NCI-H2029 treated with DMSO at 0.1 percent for 48 hours (cell line): ENCODE results near the gene POMC.
A peak's percentile ranks its signal among the peaks of the same experiment; 100 is the strongest.
"Not testable (repeated sequence)": the region's sequence is repeated elsewhere in the genome, so short reads cannot be mapped to it uniquely, and the experiment has no call there.

ENCODE experiments used
- DNase-seq: peaks from one replicate; lab custom pipeline; 2025; lab: John Stamatoyannopoulos, UW

Gene POMC

DNA sequence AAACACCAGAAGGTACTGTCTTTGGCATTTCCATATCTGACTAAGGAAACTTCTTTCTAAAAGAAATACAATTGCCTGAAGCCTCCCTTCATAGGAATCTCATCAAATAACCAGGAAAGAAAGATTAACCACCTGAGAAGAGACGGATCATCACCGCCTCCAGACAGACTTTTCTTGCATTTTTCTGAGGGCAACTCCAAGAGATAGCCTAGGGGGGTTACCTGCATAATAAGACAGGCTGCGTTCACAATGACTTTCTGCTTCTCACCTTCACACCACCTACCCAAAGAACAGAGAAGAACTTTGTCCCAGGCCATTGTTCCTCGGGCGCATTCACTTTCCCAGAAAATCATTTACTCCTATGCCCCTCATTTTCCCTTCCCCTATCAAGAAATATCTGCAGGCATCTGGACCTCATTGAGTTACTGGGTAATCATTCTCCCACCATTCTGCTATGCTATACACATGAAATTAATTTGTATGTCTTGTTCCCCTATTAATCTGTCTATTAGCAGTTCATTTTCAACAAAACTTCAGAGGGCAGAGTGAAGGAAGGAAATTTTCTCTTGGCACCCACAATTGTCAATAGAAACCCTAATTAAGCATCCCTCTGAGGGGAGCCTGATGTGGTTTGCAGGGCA is 8.3 kb upstream of the POMC start:
- DNase-seq = no peak

DNA sequence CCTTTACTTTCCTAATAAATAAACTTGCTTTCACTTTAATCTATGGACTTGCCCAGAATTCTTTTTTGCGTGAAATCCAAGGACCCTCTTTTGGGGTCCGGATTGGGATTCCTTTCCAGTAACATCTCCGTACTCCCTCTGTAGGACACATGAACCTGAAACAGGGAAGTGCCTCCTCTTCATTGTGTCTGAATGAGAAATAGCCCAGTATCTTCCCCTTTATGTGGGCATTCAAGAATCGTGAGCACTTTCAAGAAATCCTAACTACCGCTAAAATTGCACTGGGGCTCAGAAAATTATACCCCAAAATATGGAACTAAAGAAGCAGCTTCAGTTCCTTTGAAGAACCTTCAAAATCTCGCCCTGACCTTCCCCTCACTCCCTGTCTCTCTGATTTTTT is 7.8 kb upstream of the POMC start:
- DNase-seq = no peak

DNA sequence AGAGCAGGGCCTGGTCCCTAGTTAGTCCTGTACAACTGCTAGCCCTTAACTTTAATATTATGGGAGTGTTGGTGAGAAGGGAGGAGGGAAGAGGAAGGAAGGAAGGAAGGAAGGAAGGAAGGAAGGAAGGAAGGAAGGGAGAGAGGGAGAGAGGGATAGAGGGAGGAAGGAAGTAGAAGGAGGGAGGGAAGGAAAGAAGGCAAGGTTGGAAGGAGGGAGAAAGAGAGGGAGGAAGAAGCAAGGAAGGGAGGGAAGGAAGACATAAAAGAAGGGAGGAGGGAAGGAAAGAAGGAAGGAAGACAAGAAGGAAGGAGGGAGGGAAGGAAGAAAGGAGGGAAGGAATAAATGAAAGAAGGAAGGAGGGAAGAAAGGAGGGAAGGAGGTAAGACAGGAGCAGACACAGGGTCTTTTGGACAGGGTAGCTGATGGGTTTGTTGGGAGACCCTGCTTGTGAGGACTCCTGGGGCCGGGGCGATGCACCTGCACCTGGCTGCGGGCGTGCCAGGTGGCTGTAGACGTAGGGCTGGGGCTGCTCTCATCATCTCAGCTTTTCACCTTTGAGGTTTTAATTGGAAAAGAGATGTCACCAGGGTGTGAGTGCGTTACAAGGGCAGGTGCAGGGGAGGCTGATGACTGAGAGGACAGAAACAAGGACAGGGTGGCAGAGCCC is 5.9 kb upstream of the POMC start:
- DNase-seq = no peak

DNA sequence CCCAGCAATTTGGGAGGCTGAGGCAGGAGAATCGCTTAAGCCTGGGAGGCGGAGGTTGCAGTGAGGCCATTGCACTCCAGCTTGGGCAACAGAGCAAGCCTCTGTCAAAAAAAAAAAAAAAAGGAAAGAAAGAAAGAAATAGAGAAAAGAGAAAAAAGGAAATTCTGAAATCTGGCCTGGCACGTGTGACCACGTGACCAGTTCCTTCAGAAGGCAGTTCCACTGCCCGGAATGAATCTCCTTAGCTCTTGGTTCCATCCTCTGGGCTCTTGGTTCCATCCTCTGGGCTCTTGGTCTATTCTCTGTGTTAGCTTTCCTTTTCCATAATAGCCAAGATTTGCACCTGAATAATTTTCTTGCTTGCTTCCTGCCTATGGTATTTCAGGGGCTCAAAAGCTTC is 5.3 kb upstream of the POMC start:
- DNase-seq = no peak

DNA sequence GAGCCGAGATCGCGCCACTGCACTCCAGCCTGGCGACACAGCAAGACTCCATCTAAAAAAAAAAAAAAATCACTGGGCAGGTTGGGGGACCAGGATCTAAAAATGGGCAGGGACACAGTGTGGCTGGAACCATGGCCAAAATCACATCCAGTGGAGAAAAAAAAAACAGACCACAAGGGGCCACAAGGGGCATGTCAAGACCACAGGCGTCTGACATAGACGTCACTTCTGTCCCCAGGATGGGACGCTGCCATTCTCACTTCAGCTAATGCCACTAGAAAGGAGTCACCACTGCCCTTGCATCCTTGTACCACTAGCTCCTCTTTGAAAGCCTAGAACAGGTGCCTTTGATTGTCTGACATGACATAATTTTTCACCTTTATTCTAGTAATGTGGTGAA is 2.5 kb upstream of the POMC start:
- DNase-seq = no peak

DNA sequence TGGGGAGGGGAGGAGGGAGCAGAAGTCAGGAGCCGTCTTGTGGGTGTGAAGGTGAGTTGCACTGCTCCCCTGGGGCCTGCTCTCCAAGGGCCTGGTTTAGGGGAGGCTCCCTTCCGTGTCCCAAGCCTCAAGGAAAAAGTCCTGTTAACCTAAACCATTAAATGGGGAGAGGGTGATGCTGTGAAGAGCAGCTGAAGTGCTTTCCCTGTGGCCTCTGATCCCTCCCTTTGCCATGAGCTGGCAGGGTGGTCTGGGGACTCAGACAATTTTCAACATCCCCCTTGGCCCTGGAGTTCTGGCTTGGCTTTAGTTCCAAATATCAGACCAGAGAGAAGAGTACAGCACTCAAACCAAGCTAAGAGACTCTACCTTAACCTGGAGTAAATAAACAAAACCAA is 692 bp upstream of the POMC start:
- no peak for DNase-seq

DNA sequence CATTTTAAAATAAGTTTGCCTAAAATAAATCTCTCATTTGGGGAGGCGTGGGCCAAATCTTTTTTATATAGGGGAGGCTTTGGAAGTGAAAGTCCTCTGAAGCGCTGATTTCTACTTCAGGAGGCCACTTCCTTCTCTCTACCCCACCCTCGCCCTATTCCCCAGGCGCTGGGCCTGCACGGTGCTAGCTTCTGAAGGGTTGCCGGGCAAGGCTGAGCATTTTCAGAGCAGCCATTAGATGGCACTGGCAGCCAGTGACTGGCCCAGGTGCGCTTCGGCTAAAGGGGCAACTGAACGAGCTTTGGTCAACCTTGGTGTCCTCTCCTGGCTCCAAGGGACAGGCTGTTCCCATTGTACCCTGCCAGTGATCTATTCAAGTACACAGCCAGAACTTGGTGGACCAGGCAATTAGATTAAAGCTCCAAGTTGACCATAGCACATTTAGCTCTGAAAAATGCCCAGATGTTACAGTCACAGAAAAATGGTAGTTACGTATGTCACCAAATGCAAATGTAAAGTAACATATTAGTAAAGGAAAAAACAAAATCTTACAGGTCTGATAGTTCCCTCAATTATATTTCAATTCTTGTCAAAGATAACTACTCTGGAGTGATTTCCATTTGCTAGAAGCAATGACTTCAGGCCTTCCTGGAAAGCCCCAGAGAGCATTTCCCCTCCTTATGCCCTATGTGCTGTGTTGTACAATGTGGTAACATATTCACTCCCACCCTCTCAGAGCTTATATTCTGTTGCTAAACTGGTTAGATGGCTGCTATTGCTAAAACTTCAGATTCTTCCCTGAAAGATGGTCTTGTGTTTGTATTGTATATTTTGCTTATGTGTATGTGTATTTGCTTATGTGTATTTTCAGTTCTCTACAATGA is 2.1 kb downstream of the POMC start:
- DNase-seq = peak; percentile 37

DNA sequence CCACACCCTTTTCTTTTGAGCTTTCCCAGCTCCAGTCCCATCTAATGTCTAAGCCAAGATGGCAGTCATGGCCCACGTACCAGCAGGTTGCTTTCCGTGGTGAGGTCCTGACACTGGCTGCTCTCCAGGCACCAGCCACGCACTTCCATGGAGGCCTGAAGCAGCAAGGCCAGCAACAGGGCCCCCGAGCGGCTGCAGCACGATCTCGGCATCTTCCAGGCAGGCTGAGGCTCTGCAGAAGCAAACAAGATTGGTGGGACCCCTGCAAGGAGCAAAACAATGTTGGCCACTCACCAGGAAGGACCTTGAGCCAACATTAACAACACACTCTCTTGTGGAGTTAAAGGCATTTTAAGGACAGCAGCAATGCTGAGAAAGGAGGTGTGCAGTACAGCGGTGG is 3.8 kb downstream of the POMC start:
- no peak for DNase-seq

DNA sequence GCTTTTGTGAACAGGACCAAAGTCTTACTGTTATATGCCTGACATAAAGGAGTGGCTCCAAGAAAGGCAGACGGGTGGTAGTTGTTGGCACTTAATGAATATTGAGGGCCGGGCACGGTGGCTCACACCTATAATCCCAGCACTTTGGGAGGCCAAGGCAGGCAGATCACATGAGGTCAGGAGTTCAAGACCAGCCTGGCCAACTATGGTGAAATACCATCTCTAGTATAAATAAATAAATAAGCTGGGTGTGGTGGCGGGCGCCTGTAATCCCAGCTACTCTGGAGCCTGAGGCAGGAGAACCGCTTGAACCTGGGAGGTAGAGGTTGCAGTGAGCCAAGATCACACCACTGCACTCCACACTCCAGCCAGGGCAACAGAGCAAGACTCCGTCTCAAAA is 6.3 kb downstream of the POMC start:
- not testable (repeated sequence) for DNase-seq

DNA sequence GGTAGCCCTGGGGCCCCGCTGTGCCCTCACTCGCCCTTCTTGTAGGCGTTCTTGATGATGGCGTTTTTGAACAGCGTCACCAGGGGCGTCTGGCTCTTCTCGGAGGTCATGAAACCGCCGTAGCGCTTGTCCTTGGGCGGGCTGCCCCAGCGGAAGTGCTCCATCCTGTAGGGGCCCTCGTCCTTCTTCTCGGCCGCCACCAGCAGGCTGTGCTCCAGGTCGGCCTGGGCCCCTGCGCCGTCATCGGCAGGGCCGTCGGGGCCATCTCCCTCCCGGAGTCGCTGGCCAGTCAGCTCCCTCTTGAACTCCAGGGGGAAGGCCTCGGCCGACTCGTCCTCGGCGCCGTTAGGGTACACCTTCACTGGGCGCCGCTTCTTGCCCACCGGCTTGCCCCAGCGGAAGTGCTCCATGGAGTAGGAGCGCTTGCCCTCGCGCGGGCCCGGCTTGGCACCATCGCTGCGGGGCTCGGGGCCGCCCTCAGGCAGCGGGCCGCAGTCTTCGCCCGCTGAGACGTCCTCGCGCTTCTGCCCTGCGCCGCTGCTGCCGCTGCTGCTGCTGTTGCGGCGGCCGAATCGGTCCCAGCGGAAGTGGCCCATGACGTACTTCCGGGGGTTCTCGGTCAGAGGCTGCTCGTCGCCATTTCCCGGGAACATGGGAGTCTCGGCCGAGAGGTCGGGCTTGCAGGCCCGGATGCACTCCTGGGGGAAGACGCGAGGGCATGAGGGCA is 7.2 kb downstream of the POMC start:
- DNase-seq = no peak

DNA sequence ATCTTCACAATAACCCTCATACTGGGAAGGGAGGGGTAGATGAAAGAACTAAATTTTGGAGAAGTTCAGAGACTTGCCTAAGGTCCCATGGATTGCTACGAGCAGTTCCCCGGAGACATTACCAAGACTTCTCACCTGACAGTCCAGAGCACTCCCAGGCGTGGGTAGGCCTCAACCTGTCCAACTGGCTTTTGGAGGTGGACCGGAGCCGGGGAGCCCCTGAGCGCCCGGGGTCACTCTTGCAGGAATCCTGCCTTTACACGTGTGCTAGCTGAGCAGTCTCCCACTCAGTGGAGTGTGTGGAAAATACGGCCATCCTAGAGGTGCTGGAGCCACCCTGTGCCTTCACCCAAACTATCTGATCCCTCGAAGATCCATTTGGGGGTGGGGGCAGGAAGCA is 8.0 kb downstream of the POMC start:
- no peak for DNase-seq

DNA sequence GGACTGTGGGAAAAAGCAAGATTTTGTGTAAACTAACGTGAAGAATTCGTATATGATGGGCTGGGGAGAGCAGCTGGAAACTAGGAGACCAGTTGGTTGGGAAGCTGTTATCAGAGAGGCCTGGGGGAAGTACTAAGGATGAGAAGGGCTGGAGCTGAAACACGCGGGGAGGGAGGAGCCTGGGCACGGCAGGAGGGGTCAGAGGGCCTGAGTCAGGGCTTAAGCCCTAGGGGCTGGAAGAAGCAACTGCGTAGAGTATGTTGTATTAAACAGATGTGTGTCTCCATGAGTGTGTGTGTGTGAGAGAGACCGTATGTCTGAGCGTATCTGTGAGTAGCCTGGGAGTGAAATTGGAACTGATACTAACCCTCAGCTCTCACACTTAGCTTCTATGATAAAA is 8.4 kb downstream of the POMC start:
- DNase-seq = no peak

DNA sequence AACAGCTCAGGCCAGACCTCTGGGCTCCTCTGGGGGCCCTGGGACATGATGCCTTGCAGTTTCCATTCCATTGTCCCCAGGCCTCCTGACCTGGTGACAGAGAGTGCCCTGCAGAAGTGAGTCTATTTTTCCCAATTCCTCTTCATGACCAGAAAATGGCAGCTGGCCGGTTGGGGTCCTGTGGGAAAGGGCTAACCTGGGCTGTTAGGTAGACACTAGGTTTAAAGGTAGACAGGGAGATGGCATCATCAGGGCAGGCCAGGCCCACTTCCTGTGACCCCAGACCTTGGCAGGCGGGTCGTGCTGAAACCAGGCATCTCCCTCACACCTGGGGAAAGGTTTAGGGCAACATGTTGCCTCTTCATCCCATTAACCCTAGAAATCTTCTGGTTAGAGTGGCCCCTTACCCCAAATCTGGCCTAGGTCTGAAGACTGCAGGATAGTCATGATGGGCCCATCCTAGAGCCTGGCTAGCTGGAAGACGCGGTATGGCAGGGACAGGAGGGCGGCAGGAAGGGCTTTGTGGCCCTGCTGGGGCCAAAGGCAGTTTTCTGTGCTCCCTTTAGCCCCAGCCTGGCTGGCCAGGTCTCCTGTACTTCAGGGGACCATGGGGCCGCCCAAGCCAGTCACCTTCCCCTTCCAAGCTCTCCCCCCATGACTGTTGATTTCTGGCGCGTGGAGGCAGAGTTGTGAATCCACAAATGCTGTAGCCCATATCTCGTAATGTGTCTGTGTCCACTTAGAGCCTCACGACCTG is 10.1 kb downstream of the POMC start:
- no peak for DNase-seq

DNA sequence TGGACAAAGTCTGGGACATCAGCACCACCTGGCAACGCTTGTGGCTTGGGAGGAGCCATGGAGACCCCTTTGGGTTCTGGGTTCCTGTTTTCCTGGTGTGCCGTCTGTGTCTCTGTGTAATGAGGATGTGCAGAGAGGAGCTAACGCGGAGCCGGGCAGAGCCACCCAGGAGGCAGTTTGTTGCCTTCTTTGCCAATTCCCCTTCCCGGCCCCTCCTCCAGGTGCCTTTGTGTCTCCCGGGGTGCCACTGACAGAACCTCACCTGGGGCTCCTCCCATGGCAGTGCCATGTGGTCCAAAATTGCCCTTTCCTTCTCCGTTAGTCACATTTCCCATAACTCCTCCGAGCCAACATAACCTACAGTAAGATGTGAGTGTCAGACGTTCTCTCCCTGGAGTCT is 13.0 kb downstream of the POMC start:
- DNase-seq = no peak

DNA sequence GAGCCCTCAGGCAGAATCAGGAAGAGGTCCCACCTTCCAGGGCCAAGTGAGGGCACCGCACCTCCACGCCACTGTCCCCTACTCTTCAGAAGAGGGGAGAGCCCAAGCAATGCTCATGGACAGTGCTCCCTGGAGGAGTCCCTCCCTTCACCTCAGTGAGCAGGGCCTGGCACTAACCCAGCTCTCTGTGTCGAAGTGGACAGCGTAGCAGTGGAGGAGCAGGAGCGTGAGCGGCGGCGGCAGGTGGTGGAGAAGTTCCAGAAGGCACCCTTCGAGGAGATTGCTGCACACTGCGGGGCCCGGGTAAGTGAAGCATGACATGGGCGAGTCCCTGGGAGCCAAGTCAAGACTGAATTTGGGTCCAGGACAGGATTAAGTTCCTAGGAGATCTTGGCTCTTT is 16.7 kb downstream of the POMC start:
- DNase-seq = no peak

DNA sequence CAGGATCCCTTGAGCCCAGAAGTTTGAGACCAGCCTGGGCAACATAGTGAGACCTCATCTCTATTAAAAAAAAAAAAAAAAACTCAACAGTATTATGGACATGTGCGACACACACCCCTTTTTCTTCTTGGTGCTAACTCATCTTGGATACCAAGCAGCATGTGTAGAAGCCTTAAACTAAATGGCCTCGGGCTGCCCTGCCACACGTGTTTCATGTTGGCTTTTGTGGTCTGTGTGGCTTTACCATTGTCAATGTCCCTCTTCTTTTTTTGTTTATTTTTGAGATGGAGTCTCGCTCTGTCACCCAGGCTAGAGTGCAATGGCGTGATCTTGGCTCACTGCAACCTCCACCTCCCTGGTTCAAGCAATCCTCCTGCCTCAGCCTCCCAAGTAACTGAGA is 17.4 kb downstream of the POMC start:
- not testable (repeated sequence) for DNase-seq

DNA sequence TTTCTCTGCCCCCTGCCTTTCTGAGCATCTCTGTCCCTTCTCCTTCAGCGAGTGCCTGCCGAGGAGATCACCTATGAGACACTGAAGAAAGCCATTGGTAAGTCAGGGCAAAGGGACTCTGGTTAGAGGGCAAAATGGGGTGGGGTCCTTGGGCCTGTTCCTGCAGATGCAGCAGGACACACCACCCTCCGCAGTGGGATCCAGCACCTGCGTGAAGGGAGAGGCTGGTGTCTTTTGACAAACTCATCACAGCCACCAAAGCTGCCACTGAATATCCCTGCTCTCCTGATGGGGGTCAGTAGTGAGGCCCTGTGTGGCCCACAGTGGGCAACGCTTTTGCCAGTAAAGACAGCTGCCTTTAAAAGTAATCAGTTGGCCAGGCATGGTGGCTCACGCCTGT is 18.7 kb downstream of the POMC start:
- no peak for DNase-seq

DNA sequence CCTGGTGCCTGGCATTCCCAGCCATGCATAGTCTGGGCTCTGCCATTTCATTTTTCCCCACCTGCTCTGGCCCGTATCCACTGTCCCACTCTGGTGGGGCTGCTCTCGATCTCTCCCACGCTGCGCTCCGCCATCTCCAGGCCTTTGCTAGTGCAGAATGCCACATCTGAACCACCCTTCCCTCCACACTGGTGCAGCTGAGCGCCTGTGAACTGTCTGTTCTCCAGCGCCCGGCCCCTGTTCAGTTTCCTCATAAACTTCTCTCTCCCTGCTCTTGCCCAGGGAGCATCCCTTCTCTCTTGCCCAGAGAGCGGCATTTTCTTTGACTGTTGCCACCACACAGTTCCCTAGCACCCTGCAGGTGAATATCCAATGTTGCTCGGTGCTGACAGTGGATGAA is 21.5 kb downstream of the POMC start:
- DNase-seq = no peak

DNA sequence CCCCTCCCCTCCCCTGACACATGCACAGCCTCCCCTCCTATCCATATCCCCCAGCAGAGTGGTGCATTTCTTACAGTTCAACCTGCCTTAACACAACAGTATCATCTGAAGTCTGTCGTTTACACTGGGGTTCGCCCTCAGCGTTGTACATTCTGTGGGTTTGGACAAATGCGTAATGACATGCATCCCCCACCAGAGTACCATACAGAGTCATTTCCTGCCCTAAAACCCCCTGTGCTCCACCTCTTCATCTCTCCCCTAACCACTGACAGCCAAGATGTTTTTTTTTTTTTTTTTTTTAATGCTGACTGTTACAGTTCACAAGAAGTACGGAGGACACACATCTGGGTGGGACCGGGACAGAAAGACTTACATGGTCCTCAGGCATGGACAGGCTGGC is 22.6 kb downstream of the POMC start:
- no peak for DNase-seq

DNA sequence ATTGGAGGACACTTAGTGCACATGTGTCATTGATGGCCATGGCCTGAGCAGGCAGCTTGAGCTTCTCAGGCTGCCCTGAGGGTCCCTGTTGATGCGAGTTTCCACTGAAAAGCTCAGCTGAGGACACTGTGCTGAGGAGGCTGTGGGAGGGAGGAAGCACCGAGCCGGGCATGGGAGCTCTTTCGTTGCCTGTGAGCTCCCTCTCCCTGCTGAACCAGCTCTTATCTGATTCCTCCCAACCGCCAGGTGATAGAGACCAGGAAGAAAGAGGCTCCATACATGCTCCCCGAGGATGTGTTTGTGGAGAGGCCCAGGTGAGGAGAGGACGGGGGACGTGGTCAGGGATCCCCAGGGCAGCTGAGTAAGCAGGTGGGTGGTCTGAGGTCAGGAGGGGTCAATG is 27.3 kb downstream of the POMC start:
- DNase-seq = no peak

DNA sequence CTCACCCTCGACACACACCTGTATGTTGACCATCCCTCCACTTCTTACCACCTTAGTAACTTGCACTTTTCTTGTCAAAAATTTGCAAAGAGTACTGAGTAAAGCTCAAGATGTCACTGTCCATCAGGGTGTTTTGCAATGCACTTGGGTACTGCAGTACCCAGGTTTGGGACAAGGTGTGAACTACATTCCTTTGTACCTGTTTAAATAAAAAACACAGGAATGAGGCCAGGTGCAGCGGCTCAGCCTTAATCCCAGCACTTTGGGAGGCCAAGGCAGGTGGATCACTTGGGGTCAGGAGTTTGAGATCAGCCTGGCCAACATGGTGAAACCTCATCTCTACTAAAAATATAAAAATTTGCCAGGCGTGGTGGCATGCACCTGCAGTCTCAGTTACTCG is 27.8 kb downstream of the POMC start:
- not testable (repeated sequence) for DNase-seq

DNA sequence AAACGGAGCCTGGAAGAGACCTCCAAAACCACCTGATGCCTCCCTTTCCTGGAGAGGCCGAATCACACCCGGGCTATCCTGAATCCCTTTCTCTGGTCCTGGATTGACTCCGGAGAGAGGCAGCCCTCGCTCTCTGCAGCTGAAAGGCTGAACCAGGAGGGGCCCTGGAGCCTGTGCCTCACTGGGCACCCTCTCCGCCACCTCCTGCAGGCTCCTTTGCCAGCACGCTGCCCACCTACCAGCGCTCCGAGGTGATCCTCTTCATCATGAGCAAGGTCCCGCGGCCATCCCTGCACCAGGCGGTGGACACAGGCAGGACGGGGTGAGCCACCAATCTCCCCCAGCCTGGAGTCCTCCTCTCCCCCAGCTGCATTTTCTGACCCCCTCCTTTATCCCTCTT is 35.7 kb downstream of the POMC start:
- no peak for DNase-seq
